Measurements from ENCODE around the gene FBXO40.

- TF ChIP-seq CTCF (IDR thresholded peaks at IDR 0.05; ENCODE audit: poor library complexity) (no peak), EZH2 (IDR thresholded peaks at IDR 0.05; ENCODE audit: borderline replicate concordance) (no peak), EZH2phosphoT487 (IDR thresholded peaks at IDR 0.05; ENCODE audit: low read depth, severe bottlenecking, unreplicated experiment) (no peak)
Measured at GRCh38 chr3:121645054-121645453, 51.9 kb downstream of the FBXO40 start.

Data from hepatocyte (in vitro differentiated cells).